Lower lobe of right lung (tissue), 2 donors: Measurements from ENCODE around the gene TRABD2A. TPM values are rescaled to one million over a fixed set of nuclear protein-coding genes. Genes with fewer than 3 reads are reported as not detected.

ENCODE experiments used
- ATAC-seq, 2 donors: fragments of 200-7000 bp; cut with Tn5 transposase; one replicate each; pipeline ENCODE4 v1.9.1; 2020 to 2022; ENCODE audit warnings: mild to moderate bottlenecking in 2 of 2, moderate library complexity in 2 of 2
- DNase-seq: peaks from one replicate; pipeline ENCODE4 v3.0.0-alpha.2; 2020
- H3K27ac ChIP-seq: fragments of 200-600 bp; one replicate; pipeline ENCODE4 v1.8.0; 2022
- H3K27me3 ChIP-seq: fragments of 200-600 bp; one replicate; pipeline ENCODE4 v1.8.0; 2022; ENCODE audit warnings: low read depth
- H3K36me3 ChIP-seq: fragments of 200-600 bp; one replicate; pipeline ENCODE4 v1.8.0; 2022; ENCODE audit warnings: mild to moderate bottlenecking
- H3K4me1 ChIP-seq: fragments of 200-600 bp; one replicate; pipeline ENCODE4 v1.8.0; 2022
- H3K4me3 ChIP-seq: fragments of 200-600 bp; one replicate; pipeline ENCODE4 v1.8.0; 2022; ENCODE audit warnings: mild to moderate bottlenecking
- H3K9me3 ChIP-seq: fragments of 200-600 bp; one replicate; pipeline ENCODE4 v1.8.0; 2022
- intact Hi-C: fragments of 100-400 bp; cut with DNase I; formaldehyde crosslinking; loops from one replicate; pipeline ENCODE4 v1.11.0; 2022
- total RNA-seq: library from RNA; stranded (reverse); fragmentation: NEBNext Ultra II Directional; extraction: Animal tissue kit (Norgen Biotek cat#: 25700); gene quantifications from one replicate; pipeline ENCODE4 v1.2.1, GENCODE V29; 2021
- TF ChIP-seq, protein P1 (sequence below): fragments of 200-600 bp; IDR thresholded peaks from one replicate; pipeline ENCODE4 v1.8.0; 2022; ENCODE audit warnings: antibody characterized with exemption, mild to moderate bottlenecking
- donor health status: DM: no; HTN: yes; CAD: no; lungs with severe emphysema.

The TRABD2A gene
- total RNA-seq, 1 donor from 2014 or later: 5.4 TPM

GRCh38 chr2:84901593-84902120 is 20.8 kb upstream of the TRABD2A start:
- TF ChIP-seq, protein P1, sequence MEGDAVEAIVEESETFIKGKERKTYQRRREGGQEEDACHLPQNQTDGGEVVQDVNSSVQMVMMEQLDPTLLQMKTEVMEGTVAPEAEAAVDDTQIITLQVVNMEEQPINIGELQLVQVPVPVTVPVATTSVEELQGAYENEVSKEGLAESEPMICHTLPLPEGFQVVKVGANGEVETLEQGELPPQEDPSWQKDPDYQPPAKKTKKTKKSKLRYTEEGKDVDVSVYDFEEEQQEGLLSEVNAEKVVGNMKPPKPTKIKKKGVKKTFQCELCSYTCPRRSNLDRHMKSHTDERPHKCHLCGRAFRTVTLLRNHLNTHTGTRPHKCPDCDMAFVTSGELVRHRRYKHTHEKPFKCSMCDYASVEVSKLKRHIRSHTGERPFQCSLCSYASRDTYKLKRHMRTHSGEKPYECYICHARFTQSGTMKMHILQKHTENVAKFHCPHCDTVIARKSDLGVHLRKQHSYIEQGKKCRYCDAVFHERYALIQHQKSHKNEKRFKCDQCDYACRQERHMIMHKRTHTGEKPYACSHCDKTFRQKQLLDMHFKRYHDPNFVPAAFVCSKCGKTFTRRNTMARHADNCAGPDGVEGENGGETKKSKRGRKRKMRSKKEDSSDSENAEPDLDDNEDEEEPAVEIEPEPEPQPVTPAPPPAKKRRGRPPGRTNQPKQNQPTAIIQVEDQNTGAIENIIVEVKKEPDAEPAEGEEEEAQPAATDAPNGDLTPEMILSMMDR: no peak
- intact Hi-C loops: no loop called here
- Histone ChIP-seq H3K4me1 (peaks cover 33% of the 10 kb centered on the region), H3K36me3 (no peaks in the 10 kb centered on the region), H3K27me3 (no peaks in the 10 kb centered on the region), H3K4me3 (no peak overlapping the region), H3K27ac (no peak overlapping the region), H3K9me3 (no peaks in the 10 kb centered on the region)
- no peak for ATAC-seq
- DNase-seq: no peak

GRCh38 chr2:84900971-84901370 is 20.1 kb upstream of the TRABD2A start:
- H3K9me3 ChIP-seq: no peaks in the 10 kb centered on the region
- ATAC-seq: no peak
- no peak overlapping the region for H3K4me3 ChIP-seq
- no peaks in the 10 kb centered on the region for H3K27me3 ChIP-seq
- intact Hi-C loops: no loop called here
- no peak overlapping the region for H3K27ac ChIP-seq
- H3K36me3 ChIP-seq: no peaks in the 10 kb centered on the region
- TF ChIP-seq, protein P1: no peak
- no peak for DNase-seq
- peaks cover 33% of the 10 kb centered on the region for H3K4me1 ChIP-seq

GRCh38 chr2:84899304-84900204 is 18.7 kb upstream of the TRABD2A start:
- intact Hi-C loops: no loop called here
- H3K9me3 ChIP-seq: no peaks in the 10 kb centered on the region
- peak overlapping the region; percentile 66 for H3K27ac ChIP-seq
- no peak overlapping the region for H3K4me3 ChIP-seq
- ATAC-seq (no peak), DNase-seq (no peak)
- H3K4me1 ChIP-seq: peaks cover 42% of the 10 kb centered on the region
- no peaks in the 10 kb centered on the region for H3K36me3 ChIP-seq
- TF ChIP-seq, protein P1: no peak
- no peaks in the 10 kb centered on the region for H3K27me3 ChIP-seq

- H3K4me1 ChIP-seq: peaks cover 39% of the 10 kb centered on the region
- H3K9me3 ChIP-seq: no peaks in the 10 kb centered on the region
- TF ChIP-seq, protein P1: no peak
- peak overlapping the region; percentile 66 for H3K27ac ChIP-seq
- no peak overlapping the region for H3K4me3 ChIP-seq
- intact Hi-C loops: no loop called here
- no peaks in the 10 kb centered on the region for H3K27me3 ChIP-seq
- ATAC-seq (no peak), DNase-seq (no peak)
- H3K36me3 ChIP-seq: no peaks in the 10 kb centered on the region
Observed at GRCh38 chr2:84897773-84898172, 16.9 kb upstream of the TRABD2A start.

GRCh38 chr2:84896567-84896966 is 15.7 kb upstream of the TRABD2A start:
- H3K4me1 ChIP-seq: peaks cover 39% of the 10 kb centered on the region
- DNase-seq (no peak), ATAC-seq (no peak)
- intact Hi-C loops: no loop called here
- H3K4me3 ChIP-seq: no peak overlapping the region
- no peaks in the 10 kb centered on the region for H3K36me3 ChIP-seq
- TF ChIP-seq, protein P1: no peak
- H3K9me3 ChIP-seq: no peaks in the 10 kb centered on the region
- H3K27ac ChIP-seq: no peak overlapping the region
- no peaks in the 10 kb centered on the region for H3K27me3 ChIP-seq
